Neural cell (in vitro differentiated cells): ENCODE results near the gene AMOTL2. TPM values are rescaled to one million over a fixed set of nuclear protein-coding genes. Genes with fewer than 3 reads are reported as not detected.

Source experiments
- H2AFZ ChIP-seq: fragments of 200-600, 300-800 bp; sonication (generic), shearing (Covaris generic); 2 replicates; pipeline ENCODE4 v1.6.0; 2014; ENCODE audit warnings: low read depth, mild to moderate bottlenecking, antibody characterized with exemption, low read length, moderate library complexity
- H3F3A ChIP-seq: fragments of 200-600 bp; shearing (Covaris generic); 2 replicates; pipeline ENCODE4 v1.6.1; 2016; ENCODE audit warnings: mild to moderate bottlenecking, moderate library complexity, mixed read lengths, antibody characterized with exemption, low read length; ENCODE audit not compliant: insufficient read depth, poor library complexity, severe bottlenecking
- H3K27ac ChIP-seq: fragments of 200-600, 300-800 bp; sonication (generic), shearing (Covaris generic); 2 replicates; pipeline ENCODE4 v1.5.1; 2014; ENCODE audit warnings: mild to moderate bottlenecking, low read length, moderate library complexity
- H3K27me3 ChIP-seq: fragments of 300-800, 200-600 bp; sonication (generic), shearing (Covaris generic); 2 replicates; pipeline ENCODE4 v1.6.0; 2014; ENCODE audit warnings: mild to moderate bottlenecking, low read depth, low read length, moderate library complexity; ENCODE audit not compliant: insufficient read depth
- H3K36me3 ChIP-seq: fragments of 300-800, 200-600 bp; sonication (generic), shearing (Covaris generic); 2 replicates; pipeline ENCODE4 v1.5.1; 2014; ENCODE audit warnings: mild to moderate bottlenecking, antibody characterized with exemption, low read length, moderate library complexity; ENCODE audit not compliant: insufficient read depth
- H3K4me2 ChIP-seq: fragments of 300-800, 200-600 bp; sonication (generic), shearing (Covaris generic); 2 replicates; pipeline ENCODE4 v1.6.0; 2014; ENCODE audit warnings: mild to moderate bottlenecking, low read length
- H3K4me3 ChIP-seq: fragments of 300-800, 200-600 bp; sonication (generic), shearing (Covaris generic); 2 replicates; pipeline ENCODE4 v1.5.1; 2014; ENCODE audit warnings: mild to moderate bottlenecking, low read length, moderate library complexity
- H3K79me2 ChIP-seq: fragments of 200-600 bp; shearing (Covaris generic); replicated peaks from 2 replicates; pipeline ENCODE4 v1.6.0; 2014; ENCODE audit warnings: mild to moderate bottlenecking, low read length, moderate library complexity; ENCODE audit not compliant: insufficient read depth
- H3K9ac ChIP-seq: fragments of 300-800, 200-600 bp; sonication (generic), shearing (Covaris generic); 2 replicates; pipeline ENCODE4 v1.6.1; 2016; ENCODE audit warnings: mild to moderate bottlenecking, low read length, mixed read lengths
- H3K9me2 ChIP-seq: fragments of 200-600 bp; shearing (Covaris generic); 2 replicates; pipeline ENCODE4 v1.6.1; 2016; ENCODE audit warnings: mild to moderate bottlenecking, low read length, mixed read lengths; ENCODE audit not compliant: insufficient read depth
- H3K9me3 ChIP-seq: fragments of 200-600, 300-800 bp; sonication (generic), shearing (Covaris generic); 2 replicates; pipeline ENCODE4 v1.6.1; 2016; ENCODE audit warnings: mild to moderate bottlenecking, mixed run types, low read length, moderate library complexity, mixed read lengths
- H4K20me1 ChIP-seq: fragments of 200-600 bp; shearing (Covaris generic); 2 replicates; pipeline ENCODE4 v1.6.1; 2016; ENCODE audit warnings: mild to moderate bottlenecking, mixed run types; ENCODE audit not compliant: insufficient read depth
- CTCF ChIP-seq: fragments of 450-650 bp; IDR thresholded peaks from 2 replicates; pipeline ENCODE4 v1.5.1; 2014; ENCODE audit warnings: antibody characterized with exemption, mild to moderate bottlenecking, moderate library complexity; ENCODE audit not compliant: poor library complexity, severe bottlenecking
- EP300 ChIP-seq: fragments of 450-650 bp; conservative IDR thresholded peaks from 2 replicates; pipeline ENCODE4 v1.6.1; 2014; ENCODE audit warnings: antibody characterized with exemption, mild to moderate bottlenecking, moderate library complexity; ENCODE audit not compliant: poor library complexity, severe bottlenecking
- EZH2 ChIP-seq: fragments of 200-600, 300-800 bp; shearing (Covaris generic), sonication (generic); IDR thresholded peaks from 2 replicates; pipeline ENCODE4 v1.6.1; 2014; ENCODE audit warnings: antibody characterized with exemption, low read length, borderline replicate concordance, mild to moderate bottlenecking; ENCODE audit not compliant: insufficient read depth, poor library complexity, severe bottlenecking
- MXI1 ChIP-seq: fragments of 450-650 bp; conservative IDR thresholded peaks from 2 replicates; pipeline ENCODE4 v1.6.1; 2014; ENCODE audit warnings: antibody characterized with exemption, mild to moderate bottlenecking; ENCODE audit not compliant: poor library complexity, severe bottlenecking
- POLR2AphosphoS5 ChIP-seq: IDR thresholded peaks from 2 replicates; pipeline ENCODE4 v1.6.1; 2012
- RAD21 ChIP-seq: fragments of 450-650 bp; conservative IDR thresholded peaks from 2 replicates; pipeline ENCODE4 v1.6.1; 2014; ENCODE audit warnings: antibody characterized with exemption, mild to moderate bottlenecking, moderate library complexity
- REST ChIP-seq: IDR thresholded peaks from 2 replicates; pipeline ENCODE4 v1.6.1; 2012; ENCODE audit warnings: borderline replicate concordance
- SMC3 ChIP-seq: fragments of 450-650 bp; conservative IDR thresholded peaks from 2 replicates; pipeline ENCODE4 v1.6.1; 2014; ENCODE audit warnings: antibody characterized with exemption, mild to moderate bottlenecking, moderate library complexity; ENCODE audit not compliant: poor library complexity
- TAF1 ChIP-seq: IDR thresholded peaks from 2 replicates; pipeline ENCODE4 v1.6.1; 2012; ENCODE audit warnings: low read depth
- polyA plus RNA-seq: library from polyadenylated mRNA; depleted of rRNA; stranded (reverse); fragments of >200 nt; gene quantifications from 2 replicates; pipeline ENCODE4 v1.2.3, GENCODE V29; 2014

The AMOTL2 gene
- polyA plus RNA-seq, 1 donor from 2014 or later, result 30.1 TPM

- Histone ChIP-seq H3K9me2 (no peaks in the 10 kb centered on the region), H3K27me3 (peaks cover 9% of the 10 kb centered on the region), H3K27ac (no peak overlapping the region), H3K36me3 (no peaks in the 10 kb centered on the region), H3K9ac (no peak overlapping the region), H3K9me3 (no peaks in the 10 kb centered on the region), H3F3A (no peaks in the 10 kb centered on the region), H2AFZ (no peak overlapping the region), H3K79me2 (no peaks in the 10 kb centered on the region), H4K20me1 (no peaks in the 10 kb centered on the region), H3K4me2 (no peak overlapping the region), H3K4me3 (no peak overlapping the region)
- TF ChIP-seq RAD21 (no peak), EZH2 (no peak), POLR2AphosphoS5 (no peak), REST (no peak), SMC3 (no peak), EP300 (no peak), CTCF (no peak), TAF1 (no peak), MXI1 (no peak)
Measured at GRCh38 chr3:134315286-134316106, 58.8 kb downstream of the AMOTL2 start.

- H3K9ac ChIP-seq, result no peak overlapping the region
Measured at GRCh38 chr3:134314588-134315285, 59.5 kb downstream of the AMOTL2 start.

More at GRCh38 chr3:134314588-134315285, 59.5 kb downstream of the AMOTL2 start:
- no peak overlapping the region for H2AFZ ChIP-seq
- no peaks in the 10 kb centered on the region for H3F3A ChIP-seq
- no peak overlapping the region for H3K4me3 ChIP-seq
- H4K20me1 ChIP-seq, result no peaks in the 10 kb centered on the region
- TF ChIP-seq RAD21 (no peak), MXI1 (no peak), SMC3 (no peak), POLR2AphosphoS5 (no peak), TAF1 (no peak), CTCF (no peak), REST (no peak), EZH2 (no peak), EP300 (no peak)
- no peak overlapping the region for H3K4me2 ChIP-seq
- H3K9me2 ChIP-seq, result no peaks in the 10 kb centered on the region
- H3K27me3 ChIP-seq, result peaks cover 9% of the 10 kb centered on the region
- H3K79me2 ChIP-seq, result no peaks in the 10 kb centered on the region
- H3K27ac ChIP-seq, result no peak overlapping the region
- no peaks in the 10 kb centered on the region for H3K36me3 ChIP-seq
- H3K9me3 ChIP-seq, result no peaks in the 10 kb centered on the region
